ENCODE data around the gene DTNBP1. TPM values are rescaled to one million over a fixed set of nuclear protein-coding genes. Genes with fewer than 3 reads are reported as not detected.

The DTNBP1 gene
- total and polyA plus RNA-seq, 4 donors = 3.1 to 6.0 (median 4.3) TPM

DNA sequence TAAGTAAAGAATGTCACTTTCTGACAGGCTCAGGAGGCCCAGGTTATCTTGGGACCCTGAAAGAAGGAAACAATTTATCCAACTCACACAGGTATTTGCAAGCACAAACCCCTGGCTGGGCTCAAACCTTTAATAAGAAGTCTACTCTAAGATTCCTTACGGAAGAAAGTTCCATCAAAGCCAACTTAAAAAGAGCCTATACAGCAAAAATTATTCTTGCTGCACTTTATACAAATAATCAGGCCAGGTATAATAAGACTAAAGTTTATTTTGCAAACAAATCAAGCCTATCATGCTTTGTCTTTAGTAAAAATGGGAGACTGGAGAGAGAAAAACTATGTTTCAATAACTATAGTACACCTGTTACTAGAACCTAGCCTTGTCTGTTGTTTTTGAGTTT lies 102.1 kb downstream of the DTNBP1 start:
- Histone ChIP-seq H3K27ac (ENCODE audit: low read depth in 1 of 2, low read length in 2 of 2) (no peak overlapping the region), H3K9ac (ENCODE audit: low read depth in 1 of 2, low read length in 2 of 2) (no peak overlapping the region), H3K36me3 (ENCODE audit: control insufficient read depth in 4 of 4, insufficient read depth in 3 of 4, low read depth in 1 of 4, low read length in 3 of 4) (no peaks in the 10 kb centered on the region), H3K9me3 (ENCODE audit: control insufficient read depth in 4 of 4, low read length in 3 of 4) (no peaks in the 10 kb centered on the region), H3K4me1 (ENCODE audit: control insufficient read depth in 4 of 4, insufficient read depth in 4 of 4, low read length in 3 of 4) (no peaks in the 10 kb centered on the region), H3K4me3 (ENCODE audit: low read depth in 1 of 3, low read length in 3 of 3) (no peak overlapping the region), H3K27me3 (ENCODE audit: control insufficient read depth in 4 of 4, insufficient read depth in 4 of 4, low read length in 3 of 4) (no peaks in the 10 kb centered on the region)
- no peak for TF ChIP-seq HNF4A (conservative IDR thresholded peaks at IDR 0.05)
- no peak for DNase-seq (ENCODE audit: low spot score)
- 100% methylated on average over 1 of the region's 1 CpG for WGBS

DNA sequence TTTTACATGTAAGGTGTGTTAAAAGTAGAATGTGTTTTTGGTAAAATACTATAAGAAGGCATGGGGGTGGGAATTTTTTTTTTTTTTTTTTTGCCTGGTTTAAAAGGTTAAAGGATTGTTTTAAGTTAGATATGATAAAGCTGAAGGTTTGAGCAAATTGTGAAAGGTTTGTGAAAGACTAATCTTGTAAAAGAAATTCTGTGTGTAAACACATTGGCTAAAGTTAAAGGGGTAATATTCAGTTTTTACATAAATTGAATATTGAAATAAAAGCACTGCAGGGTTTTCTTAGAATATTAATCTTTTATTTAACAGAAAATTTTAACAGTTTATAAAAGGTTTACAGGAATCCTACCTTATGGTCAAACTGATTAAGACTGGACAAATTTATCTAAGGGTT lies 105.7 kb downstream of the DTNBP1 start:
- no peaks in the 10 kb centered on the region for H3K9me3 ChIP-seq (ENCODE audit: control insufficient read depth in 4 of 4, low read length in 3 of 4)
- H3K9ac ChIP-seq (ENCODE audit: low read depth in 1 of 2, low read length in 2 of 2) = no peak overlapping the region
- H3K36me3 ChIP-seq (ENCODE audit: control insufficient read depth in 4 of 4, insufficient read depth in 3 of 4, low read depth in 1 of 4, low read length in 3 of 4) = no peaks in the 10 kb centered on the region
- no peaks in the 10 kb centered on the region for H3K27me3 ChIP-seq (ENCODE audit: control insufficient read depth in 4 of 4, insufficient read depth in 4 of 4, low read length in 3 of 4)
- no peak for DNase-seq (ENCODE audit: low spot score)
- H3K27ac ChIP-seq (ENCODE audit: low read depth in 1 of 2, low read length in 2 of 2) = no peak overlapping the region
- H3K4me1 ChIP-seq (ENCODE audit: control insufficient read depth in 4 of 4, insufficient read depth in 4 of 4, low read length in 3 of 4) = no peaks in the 10 kb centered on the region
- TF ChIP-seq, protein P1, sequence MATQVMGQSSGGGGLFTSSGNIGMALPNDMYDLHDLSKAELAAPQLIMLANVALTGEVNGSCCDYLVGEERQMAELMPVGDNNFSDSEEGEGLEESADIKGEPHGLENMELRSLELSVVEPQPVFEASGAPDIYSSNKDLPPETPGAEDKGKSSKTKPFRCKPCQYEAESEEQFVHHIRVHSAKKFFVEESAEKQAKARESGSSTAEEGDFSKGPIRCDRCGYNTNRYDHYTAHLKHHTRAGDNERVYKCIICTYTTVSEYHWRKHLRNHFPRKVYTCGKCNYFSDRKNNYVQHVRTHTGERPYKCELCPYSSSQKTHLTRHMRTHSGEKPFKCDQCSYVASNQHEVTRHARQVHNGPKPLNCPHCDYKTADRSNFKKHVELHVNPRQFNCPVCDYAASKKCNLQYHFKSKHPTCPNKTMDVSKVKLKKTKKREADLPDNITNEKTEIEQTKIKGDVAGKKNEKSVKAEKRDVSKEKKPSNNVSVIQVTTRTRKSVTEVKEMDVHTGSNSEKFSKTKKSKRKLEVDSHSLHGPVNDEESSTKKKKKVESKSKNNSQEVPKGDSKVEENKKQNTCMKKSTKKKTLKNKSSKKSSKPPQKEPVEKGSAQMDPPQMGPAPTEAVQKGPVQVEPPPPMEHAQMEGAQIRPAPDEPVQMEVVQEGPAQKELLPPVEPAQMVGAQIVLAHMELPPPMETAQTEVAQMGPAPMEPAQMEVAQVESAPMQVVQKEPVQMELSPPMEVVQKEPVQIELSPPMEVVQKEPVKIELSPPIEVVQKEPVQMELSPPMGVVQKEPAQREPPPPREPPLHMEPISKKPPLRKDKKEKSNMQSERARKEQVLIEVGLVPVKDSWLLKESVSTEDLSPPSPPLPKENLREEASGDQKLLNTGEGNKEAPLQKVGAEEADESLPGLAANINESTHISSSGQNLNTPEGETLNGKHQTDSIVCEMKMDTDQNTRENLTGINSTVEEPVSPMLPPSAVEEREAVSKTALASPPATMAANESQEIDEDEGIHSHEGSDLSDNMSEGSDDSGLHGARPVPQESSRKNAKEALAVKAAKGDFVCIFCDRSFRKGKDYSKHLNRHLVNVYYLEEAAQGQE (IDR thresholded peaks at IDR 0.05) = no peak
- TF ChIP-seq FOXA2 (IDR thresholded peaks at IDR 0.05) (no peak), NR2F2 (IDR thresholded peaks at IDR 0.05) (no peak), RXRA (IDR thresholded peaks at IDR 0.05) (no peak), HNF4G (IDR thresholded peaks at IDR 0.05) (no peak)
- H3K4me3 ChIP-seq (ENCODE audit: low read depth in 1 of 3, low read length in 3 of 3) = no peak overlapping the region

DNA sequence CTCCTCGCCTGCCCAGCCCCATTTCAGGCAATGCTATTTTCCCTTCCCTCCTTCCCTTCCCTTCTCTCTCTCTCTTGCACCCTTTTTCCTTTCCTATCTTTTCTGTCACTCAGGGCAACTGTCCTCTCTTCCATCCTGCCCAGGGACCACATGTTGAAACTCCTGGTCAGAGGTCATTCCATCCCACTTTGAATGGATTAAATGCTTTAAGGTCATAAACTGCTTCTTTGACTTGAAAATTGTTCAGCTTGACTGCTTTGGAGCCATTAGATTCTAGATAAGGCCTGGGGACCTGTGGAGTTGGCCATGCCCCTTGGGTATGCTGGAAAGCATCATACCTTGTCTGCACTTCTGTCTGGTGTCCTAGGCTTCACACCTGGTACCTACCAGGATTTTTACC lies 106.1 kb downstream of the DTNBP1 start:
- Histone ChIP-seq H3K36me3 (ENCODE audit: control insufficient read depth in 4 of 4, insufficient read depth in 3 of 4, low read depth in 1 of 4, low read length in 3 of 4) (no peaks in the 10 kb centered on the region), H3K9ac (ENCODE audit: low read depth in 1 of 2, low read length in 2 of 2) (no peak overlapping the region), H3K4me1 (ENCODE audit: control insufficient read depth in 4 of 4, insufficient read depth in 4 of 4, low read length in 3 of 4) (no peaks in the 10 kb centered on the region), H3K4me3 (ENCODE audit: low read depth in 1 of 3, low read length in 3 of 3) (no peak overlapping the region), H3K9me3 (ENCODE audit: control insufficient read depth in 4 of 4, low read length in 3 of 4) (no peaks in the 10 kb centered on the region), H3K27me3 (ENCODE audit: control insufficient read depth in 4 of 4, insufficient read depth in 4 of 4, low read length in 3 of 4) (no peaks in the 10 kb centered on the region), H3K27ac (ENCODE audit: low read depth in 1 of 2, low read length in 2 of 2) (no peak overlapping the region)
- WGBS = 98% methylated on average over 1 of the region's 1 CpG
- TF ChIP-seq, protein P2, sequence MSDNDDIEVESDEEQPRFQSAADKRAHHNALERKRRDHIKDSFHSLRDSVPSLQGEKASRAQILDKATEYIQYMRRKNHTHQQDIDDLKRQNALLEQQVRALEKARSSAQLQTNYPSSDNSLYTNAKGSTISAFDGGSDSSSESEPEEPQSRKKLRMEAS (IDR thresholded peaks at IDR 0.05) = no peak
- TF ChIP-seq GABPA (IDR thresholded peaks at IDR 0.05 in 1 of 2, conservative IDR thresholded peaks at IDR 0.05 in 1 of 2) (no peak), HNF4G (IDR thresholded peaks at IDR 0.05) (no peak), RAD21 (IDR thresholded peaks at IDR 0.05) (no peak), JUND (IDR thresholded peaks at IDR 0.05) (no peak), NR2F2 (IDR thresholded peaks at IDR 0.05) (no peak), SP1 (IDR thresholded peaks at IDR 0.05) (no peak), YY1 (IDR thresholded peaks at IDR 0.05) (no peak), RXRA (IDR thresholded peaks at IDR 0.05) (no peak), TAF1 (conservative IDR thresholded peaks at IDR 0.05) (no peak), FOXA2 (IDR thresholded peaks at IDR 0.05) (no peak)
- TF ChIP-seq, protein P1 (IDR thresholded peaks at IDR 0.05) = no peak
- TF ChIP-seq, protein P3, sequence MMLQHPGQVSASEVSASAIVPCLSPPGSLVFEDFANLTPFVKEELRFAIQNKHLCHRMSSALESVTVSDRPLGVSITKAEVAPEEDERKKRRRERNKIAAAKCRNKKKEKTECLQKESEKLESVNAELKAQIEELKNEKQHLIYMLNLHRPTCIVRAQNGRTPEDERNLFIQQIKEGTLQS (IDR thresholded peaks at IDR 0.05) = no peak
- no peak for DNase-seq (ENCODE audit: low spot score)

All from liver (tissue), 9 donors.